ENCODE results near the gene TRPM8. TPM values are rescaled to one million over a fixed set of nuclear protein-coding genes. Genes with fewer than 3 reads are reported as not detected.

The TRPM8 gene
- total RNA-seq, 1 donor from 2014 or later, result not detected

DNA sequence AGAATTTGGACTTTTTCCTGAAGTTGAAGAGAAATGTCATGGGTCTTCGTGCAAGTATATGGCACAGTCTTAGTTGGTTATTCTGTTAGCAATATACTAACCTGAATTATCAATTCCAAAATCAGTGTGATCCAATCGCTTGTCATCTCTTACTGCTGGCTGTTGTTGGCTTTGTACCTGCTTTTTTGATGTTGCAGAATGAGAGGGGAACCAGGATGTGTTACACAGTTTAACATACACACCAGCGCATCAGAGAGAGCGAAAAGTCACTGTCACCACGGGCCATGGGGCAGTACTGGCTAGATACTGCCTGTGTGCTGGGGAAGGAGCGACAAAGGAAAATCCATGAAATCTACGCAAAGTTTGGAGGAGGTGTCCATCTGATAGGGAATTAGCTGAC, 74.0 kb downstream of the TRPM8 start:
- Mint-ChIP-seq H3K27me3 (ENCODE audit: unreplicated experiment) (peaks cover 17% of the 10 kb centered on the region), H3K4me3 (ENCODE audit: unreplicated experiment) (no peak overlapping the region), H3K27ac (ENCODE audit: unreplicated experiment) (no peak overlapping the region), H3K36me3 (ENCODE audit: unreplicated experiment) (no peaks in the 10 kb centered on the region), H3K9me3 (ENCODE audit: unreplicated experiment) (no peaks in the 10 kb centered on the region), H3K4me1 (ENCODE audit: unreplicated experiment) (peaks cover 2% of the 10 kb centered on the region)
- no peak for DNase-seq (ENCODE audit: extremely low spot score, unreplicated experiment)
- no peak for TF ChIP-seq CTCF (IDR thresholded peaks at IDR 0.05)

GRCh38 chr2:233992513-233993217, 75.5 kb downstream of the TRPM8 start:
- peaks cover 5% of the 10 kb centered on the region for H3K4me1 Mint-ChIP-seq (ENCODE audit: unreplicated experiment)

DNA sequence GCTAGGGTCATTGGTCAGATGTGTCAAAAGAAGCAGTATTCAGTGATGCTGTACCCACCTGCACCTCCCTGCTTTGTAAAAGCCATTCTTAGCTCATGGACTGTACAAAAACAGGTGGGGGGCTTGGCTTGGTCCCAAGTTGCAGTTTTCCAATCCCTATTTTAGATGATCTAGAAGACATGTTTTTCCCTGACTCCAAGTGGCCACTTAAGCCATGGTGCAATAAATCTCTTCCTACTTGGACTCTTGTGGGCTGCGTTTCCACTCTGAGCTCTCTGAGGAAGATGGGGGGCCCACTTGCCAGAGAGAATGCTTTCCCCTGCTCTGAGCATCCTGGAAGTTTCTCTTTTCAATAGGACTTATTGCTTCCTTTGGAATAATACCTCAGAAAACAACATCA, 76.3 kb downstream of the TRPM8 start:
- Mint-ChIP-seq H3K27me3 (ENCODE audit: unreplicated experiment) (peaks cover 11% of the 10 kb centered on the region), H3K27ac (ENCODE audit: unreplicated experiment) (no peak overlapping the region), H3K4me3 (ENCODE audit: unreplicated experiment) (no peak overlapping the region), H3K4me1 (ENCODE audit: unreplicated experiment) (peaks cover 5% of the 10 kb centered on the region), H3K9me3 (ENCODE audit: unreplicated experiment) (no peaks in the 10 kb centered on the region), H3K36me3 (ENCODE audit: unreplicated experiment) (no peaks in the 10 kb centered on the region)
- TF ChIP-seq CTCF (IDR thresholded peaks at IDR 0.05), result no peak
- DNase-seq (ENCODE audit: extremely low spot score, unreplicated experiment), result no peak

More at GRCh38 chr2:233992513-233993217, 75.5 kb downstream of the TRPM8 start:
- TF ChIP-seq CTCF (IDR thresholded peaks at IDR 0.05), result no peak
- H3K36me3 Mint-ChIP-seq (ENCODE audit: unreplicated experiment), result no peaks in the 10 kb centered on the region
- H3K9me3 Mint-ChIP-seq (ENCODE audit: unreplicated experiment), result no peaks in the 10 kb centered on the region
- no peak overlapping the region for H3K4me3 Mint-ChIP-seq (ENCODE audit: unreplicated experiment)
- peaks cover 17% of the 10 kb centered on the region for H3K27me3 Mint-ChIP-seq (ENCODE audit: unreplicated experiment)
- H3K27ac Mint-ChIP-seq (ENCODE audit: unreplicated experiment), result no peak overlapping the region
- no peak for DNase-seq (ENCODE audit: extremely low spot score, unreplicated experiment)

DNA sequence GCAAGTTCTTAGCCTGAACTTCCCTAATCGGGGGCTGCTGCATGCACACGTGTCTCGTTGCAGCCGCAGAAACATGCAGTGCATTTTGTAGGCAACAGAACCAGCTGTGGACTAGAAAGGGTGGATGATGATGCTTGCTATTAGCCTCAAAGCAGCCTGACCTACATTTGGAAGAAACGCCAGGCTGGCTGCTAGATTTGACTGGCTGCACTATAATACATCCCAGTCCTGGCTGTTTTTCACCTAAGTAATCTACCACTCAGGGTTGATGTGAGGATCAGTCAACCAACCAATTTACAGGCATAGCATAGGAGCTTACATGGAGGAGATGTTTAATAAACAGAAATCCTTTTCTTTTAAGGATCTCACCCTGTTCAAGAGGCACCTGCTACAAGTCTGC, 77.0 kb downstream of the TRPM8 start:
- Mint-ChIP-seq H3K27ac (ENCODE audit: unreplicated experiment) (no peak overlapping the region), H3K9me3 (ENCODE audit: unreplicated experiment) (no peaks in the 10 kb centered on the region), H3K27me3 (ENCODE audit: unreplicated experiment) (peaks cover 11% of the 10 kb centered on the region), H3K4me1 (ENCODE audit: unreplicated experiment) (peaks cover 5% of the 10 kb centered on the region), H3K36me3 (ENCODE audit: unreplicated experiment) (no peaks in the 10 kb centered on the region), H3K4me3 (ENCODE audit: unreplicated experiment) (no peak overlapping the region)
- TF ChIP-seq CTCF (IDR thresholded peaks at IDR 0.05), result no peak
- DNase-seq (ENCODE audit: extremely low spot score, unreplicated experiment), result no peak

GRCh38 chr2:233996000-233996399, 78.8 kb downstream of the TRPM8 start:
- Mint-ChIP-seq H3K36me3 (ENCODE audit: unreplicated experiment) (no peaks in the 10 kb centered on the region), H3K4me3 (ENCODE audit: unreplicated experiment) (no peak overlapping the region), H3K9me3 (ENCODE audit: unreplicated experiment) (no peaks in the 10 kb centered on the region), H3K27me3 (ENCODE audit: unreplicated experiment) (peaks cover 11% of the 10 kb centered on the region), H3K27ac (ENCODE audit: unreplicated experiment) (no peak overlapping the region), H3K4me1 (ENCODE audit: unreplicated experiment) (peaks cover 5% of the 10 kb centered on the region)
- TF ChIP-seq CTCF (IDR thresholded peaks at IDR 0.05), result no peak
- no peak for DNase-seq (ENCODE audit: extremely low spot score, unreplicated experiment)

All from osteocyte (in vitro differentiated cells).